ENCODE data around the gene NADSYN1.

The NADSYN1 gene

GRCh38 chr11:71470946-71471345, 17.9 kb downstream of the NADSYN1 start (continued):
- TF ChIP-seq SCRT2 (tag by site-specific recombination; IDR thresholded peaks at IDR 0.05), result no peak

- no peak for TF ChIP-seq SP2 (tag by site-specific recombination; IDR thresholded peaks at IDR 0.05)
- no peak for TF ChIP-seq ZSCAN16 (tag by site-specific recombination; IDR thresholded peaks at IDR 0.05)
- TF ChIP-seq ZNF560 (tag by site-specific recombination; IDR thresholded peaks at IDR 0.05; ENCODE audit: borderline replicate concordance), result no peak
- TF ChIP-seq FEZF1 (tag by site-specific recombination; IDR thresholded peaks at IDR 0.05), result no peak
- TF ChIP-seq KLF10 (tag by site-specific recombination; IDR thresholded peaks at IDR 0.05), result no peak
- TF ChIP-seq ZNF18 (tag by site-specific recombination; IDR thresholded peaks at IDR 0.05), result no peak
- TF ChIP-seq ZBTB48 (tag by site-specific recombination; IDR thresholded peaks at IDR 0.05), result no peak
- TF ChIP-seq GLIS1 (tag by site-specific recombination; IDR thresholded peaks at IDR 0.05), result no peak
- TF ChIP-seq PRDM1 (tag by site-specific recombination; IDR thresholded peaks at IDR 0.05), result no peak
- no peak for TF ChIP-seq ZNF426 (tag by site-specific recombination; IDR thresholded peaks at IDR 0.05)
- TF ChIP-seq ZNF311 (tag by site-specific recombination; IDR thresholded peaks at IDR 0.05; ENCODE audit: borderline replicate concordance), result no peak
- no peak for TF ChIP-seq ZNF645 (tag by site-specific recombination; IDR thresholded peaks at IDR 0.05)
- TF ChIP-seq ZNF514 (tag by site-specific recombination; IDR thresholded peaks at IDR 0.05), result no peak
- TF ChIP-seq ZNF837 (tag by site-specific recombination; IDR thresholded peaks at IDR 0.05), result no peak
- peaks cover 0 to 53% of the 10 kb centered on the region in 2 experiments; a peak in 2 of 3 replicates for H3K36me3 ChIP-seq (ENCODE audit: control insufficient read depth in 2 of 2, insufficient read depth in 1 of 2, low read length in 2 of 2)
- no peak overlapping the region for H3K27ac ChIP-seq (ENCODE audit: extremely low read depth, low read depth, low read length)
- ChIA-PET POLR2A (no interaction called here), CTCF (no interaction called here)
- no peaks in the 10 kb centered on the region for H3K9me3 ChIP-seq (ENCODE audit: control insufficient read depth, insufficient read depth, low read depth, low read length)
- peaks cover 3% of the 10 kb centered on the region; the same call in 1 of the 2 replicates for H3K4me1 ChIP-seq (ENCODE audit: control insufficient read depth, insufficient read depth, low read length)
- H3K4me3 ChIP-seq (ENCODE audit: low read depth, low read length), result no peak overlapping the region
These were observed 19.4 kb downstream of the NADSYN1 start for GRCh38 chr11:71472357-71472885.

- no peaks in the 10 kb centered on the region for H3K9me3 ChIP-seq (ENCODE audit: control insufficient read depth, insufficient read depth, low read depth, low read length)
- H3K27ac ChIP-seq (ENCODE audit: extremely low read depth, low read depth, low read length), result no peak overlapping the region
- TF ChIP-seq SP2 (tag by site-specific recombination; IDR thresholded peaks at IDR 0.05) (no peak), YY2 (tag by site-specific recombination; IDR thresholded peaks at IDR 0.05) (no peak), ZNF488 (tag by site-specific recombination; IDR thresholded peaks at IDR 0.05) (no peak), ZNF175 (tag by site-specific recombination; IDR thresholded peaks at IDR 0.05) (no peak), KLF9 (tag by site-specific recombination; IDR thresholded peaks at IDR 0.05; ENCODE audit: low read depth) (no peak), ZNF24 (tag by site-specific recombination; IDR thresholded peaks at IDR 0.05) (no peak), ZNF449 (tag by site-specific recombination; IDR thresholded peaks at IDR 0.05) (no peak), ZNF621 (tag by site-specific recombination; IDR thresholded peaks at IDR 0.05) (no peak), ZNF354C (tag by site-specific recombination; IDR thresholded peaks at IDR 0.05; ENCODE audit: borderline replicate concordance, low read depth) (no peak), ZNF341 (tag by site-specific recombination; IDR thresholded peaks at IDR 0.05; ENCODE audit: low read depth) (no peak)
- POLR2A ChIA-PET, result no interaction called here
- peaks cover 3% of the 10 kb centered on the region; the same call in 1 of the 2 replicates for H3K4me1 ChIP-seq (ENCODE audit: control insufficient read depth, insufficient read depth, low read length)
- peaks cover 0 to 61% of the 10 kb centered on the region in 2 experiments; a peak in 2 of 3 replicates for H3K36me3 ChIP-seq (ENCODE audit: control insufficient read depth in 2 of 2, insufficient read depth in 1 of 2, low read length in 2 of 2)
- no peak overlapping the region for H3K4me3 ChIP-seq (ENCODE audit: low read depth, low read length)
- CTCF ChIA-PET, result interaction anchor here (0.5 kb wide), 1 partner anchor 28 kb away, joined by 3 read pairs; no protein-coding TSS in a partner anchor
These were observed 20.2 kb downstream of the NADSYN1 start for GRCh38 chr11:71472941-71473792.
